Suprapubic skin (tissue), 3 donors: ENCODE measurements around the gene PSMF1.

ENCODE experiments used
- POLR2A ChIP-seq, 2 donors: fragments of 450-650 bp; IDR thresholded peaks; one replicate each; pipeline ENCODE4 v1.6.1; 2017; ENCODE audit warnings: antibody characterized with exemption in 2 of 2, mild to moderate bottlenecking in 2 of 2, moderate library complexity in 2 of 2
- TF ChIP-seq, protein P1 (sequence below), 2 donors: fragments of 200-600 bp in 1 of 2; fragments of 450-650 bp in 1 of 2; sonication (generic) in 1 of 2; IDR thresholded peaks; one replicate each; pipeline ENCODE4 v1.5.1; 2016 to 2019; ENCODE audit warnings: antibody characterized with exemption in 2 of 2, mild to moderate bottlenecking in 1 of 2, moderate library complexity in 1 of 2

- TF ChIP-seq, protein P1, sequence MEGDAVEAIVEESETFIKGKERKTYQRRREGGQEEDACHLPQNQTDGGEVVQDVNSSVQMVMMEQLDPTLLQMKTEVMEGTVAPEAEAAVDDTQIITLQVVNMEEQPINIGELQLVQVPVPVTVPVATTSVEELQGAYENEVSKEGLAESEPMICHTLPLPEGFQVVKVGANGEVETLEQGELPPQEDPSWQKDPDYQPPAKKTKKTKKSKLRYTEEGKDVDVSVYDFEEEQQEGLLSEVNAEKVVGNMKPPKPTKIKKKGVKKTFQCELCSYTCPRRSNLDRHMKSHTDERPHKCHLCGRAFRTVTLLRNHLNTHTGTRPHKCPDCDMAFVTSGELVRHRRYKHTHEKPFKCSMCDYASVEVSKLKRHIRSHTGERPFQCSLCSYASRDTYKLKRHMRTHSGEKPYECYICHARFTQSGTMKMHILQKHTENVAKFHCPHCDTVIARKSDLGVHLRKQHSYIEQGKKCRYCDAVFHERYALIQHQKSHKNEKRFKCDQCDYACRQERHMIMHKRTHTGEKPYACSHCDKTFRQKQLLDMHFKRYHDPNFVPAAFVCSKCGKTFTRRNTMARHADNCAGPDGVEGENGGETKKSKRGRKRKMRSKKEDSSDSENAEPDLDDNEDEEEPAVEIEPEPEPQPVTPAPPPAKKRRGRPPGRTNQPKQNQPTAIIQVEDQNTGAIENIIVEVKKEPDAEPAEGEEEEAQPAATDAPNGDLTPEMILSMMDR (IDR thresholded peaks at IDR 0.05): no peak
- no peak for TF ChIP-seq POLR2A (IDR thresholded peaks at IDR 0.05)
Measured at GRCh38 chr20:1137236-1137635, 18.8 kb downstream of the PSMF1 start.
